ENCODE data around the gene SSH2. TPM values are rescaled to one million over a fixed set of nuclear protein-coding genes. Genes with fewer than 3 reads are reported as not detected.
A peak's percentile ranks its signal among the peaks of the same experiment; 100 is the strongest.

The SSH2 gene
- total and polyA plus RNA-seq, 9 of the 15 experiments (the other 6 are each of a cell fraction or from before 2014, with no cell fraction given), result 3.9 to 16.1 (median 10.2) TPM

GRCh38 chr17:29722411-29723198 lies 207.4 kb downstream of the SSH2 start (continued):
- TF ChIP-seq, protein P1, sequence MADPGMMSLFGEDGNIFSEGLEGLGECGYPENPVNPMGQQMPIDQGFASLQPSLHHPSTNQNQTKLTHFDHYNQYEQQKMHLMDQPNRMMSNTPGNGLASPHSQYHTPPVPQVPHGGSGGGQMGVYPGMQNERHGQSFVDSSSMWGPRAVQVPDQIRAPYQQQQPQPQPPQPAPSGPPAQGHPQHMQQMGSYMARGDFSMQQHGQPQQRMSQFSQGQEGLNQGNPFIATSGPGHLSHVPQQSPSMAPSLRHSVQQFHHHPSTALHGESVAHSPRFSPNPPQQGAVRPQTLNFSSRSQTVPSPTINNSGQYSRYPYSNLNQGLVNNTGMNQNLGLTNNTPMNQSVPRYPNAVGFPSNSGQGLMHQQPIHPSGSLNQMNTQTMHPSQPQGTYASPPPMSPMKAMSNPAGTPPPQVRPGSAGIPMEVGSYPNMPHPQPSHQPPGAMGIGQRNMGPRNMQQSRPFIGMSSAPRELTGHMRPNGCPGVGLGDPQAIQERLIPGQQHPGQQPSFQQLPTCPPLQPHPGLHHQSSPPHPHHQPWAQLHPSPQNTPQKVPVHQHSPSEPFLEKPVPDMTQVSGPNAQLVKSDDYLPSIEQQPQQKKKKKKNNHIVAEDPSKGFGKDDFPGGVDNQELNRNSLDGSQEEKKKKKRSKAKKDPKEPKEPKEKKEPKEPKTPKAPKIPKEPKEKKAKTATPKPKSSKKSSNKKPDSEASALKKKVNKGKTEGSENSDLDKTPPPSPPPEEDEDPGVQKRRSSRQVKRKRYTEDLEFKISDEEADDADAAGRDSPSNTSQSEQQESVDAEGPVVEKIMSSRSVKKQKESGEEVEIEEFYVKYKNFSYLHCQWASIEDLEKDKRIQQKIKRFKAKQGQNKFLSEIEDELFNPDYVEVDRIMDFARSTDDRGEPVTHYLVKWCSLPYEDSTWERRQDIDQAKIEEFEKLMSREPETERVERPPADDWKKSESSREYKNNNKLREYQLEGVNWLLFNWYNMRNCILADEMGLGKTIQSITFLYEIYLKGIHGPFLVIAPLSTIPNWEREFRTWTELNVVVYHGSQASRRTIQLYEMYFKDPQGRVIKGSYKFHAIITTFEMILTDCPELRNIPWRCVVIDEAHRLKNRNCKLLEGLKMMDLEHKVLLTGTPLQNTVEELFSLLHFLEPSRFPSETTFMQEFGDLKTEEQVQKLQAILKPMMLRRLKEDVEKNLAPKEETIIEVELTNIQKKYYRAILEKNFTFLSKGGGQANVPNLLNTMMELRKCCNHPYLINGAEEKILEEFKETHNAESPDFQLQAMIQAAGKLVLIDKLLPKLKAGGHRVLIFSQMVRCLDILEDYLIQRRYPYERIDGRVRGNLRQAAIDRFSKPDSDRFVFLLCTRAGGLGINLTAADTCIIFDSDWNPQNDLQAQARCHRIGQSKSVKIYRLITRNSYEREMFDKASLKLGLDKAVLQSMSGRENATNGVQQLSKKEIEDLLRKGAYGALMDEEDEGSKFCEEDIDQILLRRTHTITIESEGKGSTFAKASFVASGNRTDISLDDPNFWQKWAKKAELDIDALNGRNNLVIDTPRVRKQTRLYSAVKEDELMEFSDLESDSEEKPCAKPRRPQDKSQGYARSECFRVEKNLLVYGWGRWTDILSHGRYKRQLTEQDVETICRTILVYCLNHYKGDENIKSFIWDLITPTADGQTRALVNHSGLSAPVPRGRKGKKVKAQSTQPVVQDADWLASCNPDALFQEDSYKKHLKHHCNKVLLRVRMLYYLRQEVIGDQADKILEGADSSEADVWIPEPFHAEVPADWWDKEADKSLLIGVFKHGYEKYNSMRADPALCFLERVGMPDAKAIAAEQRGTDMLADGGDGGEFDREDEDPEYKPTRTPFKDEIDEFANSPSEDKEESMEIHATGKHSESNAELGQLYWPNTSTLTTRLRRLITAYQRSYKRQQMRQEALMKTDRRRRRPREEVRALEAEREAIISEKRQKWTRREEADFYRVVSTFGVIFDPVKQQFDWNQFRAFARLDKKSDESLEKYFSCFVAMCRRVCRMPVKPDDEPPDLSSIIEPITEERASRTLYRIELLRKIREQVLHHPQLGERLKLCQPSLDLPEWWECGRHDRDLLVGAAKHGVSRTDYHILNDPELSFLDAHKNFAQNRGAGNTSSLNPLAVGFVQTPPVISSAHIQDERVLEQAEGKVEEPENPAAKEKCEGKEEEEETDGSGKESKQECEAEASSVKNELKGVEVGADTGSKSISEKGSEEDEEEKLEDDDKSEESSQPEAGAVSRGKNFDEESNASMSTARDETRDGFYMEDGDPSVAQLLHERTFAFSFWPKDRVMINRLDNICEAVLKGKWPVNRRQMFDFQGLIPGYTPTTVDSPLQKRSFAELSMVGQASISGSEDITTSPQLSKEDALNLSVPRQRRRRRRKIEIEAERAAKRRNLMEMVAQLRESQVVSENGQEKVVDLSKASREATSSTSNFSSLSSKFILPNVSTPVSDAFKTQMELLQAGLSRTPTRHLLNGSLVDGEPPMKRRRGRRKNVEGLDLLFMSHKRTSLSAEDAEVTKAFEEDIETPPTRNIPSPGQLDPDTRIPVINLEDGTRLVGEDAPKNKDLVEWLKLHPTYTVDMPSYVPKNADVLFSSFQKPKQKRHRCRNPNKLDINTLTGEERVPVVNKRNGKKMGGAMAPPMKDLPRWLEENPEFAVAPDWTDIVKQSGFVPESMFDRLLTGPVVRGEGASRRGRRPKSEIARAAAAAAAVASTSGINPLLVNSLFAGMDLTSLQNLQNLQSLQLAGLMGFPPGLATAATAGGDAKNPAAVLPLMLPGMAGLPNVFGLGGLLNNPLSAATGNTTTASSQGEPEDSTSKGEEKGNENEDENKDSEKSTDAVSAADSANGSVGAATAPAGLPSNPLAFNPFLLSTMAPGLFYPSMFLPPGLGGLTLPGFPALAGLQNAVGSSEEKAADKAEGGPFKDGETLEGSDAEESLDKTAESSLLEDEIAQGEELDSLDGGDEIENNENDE (IDR thresholded peaks at IDR 0.05; ENCODE audit: low read depth, low read length), result no peak
- TF ChIP-seq, protein P2, sequence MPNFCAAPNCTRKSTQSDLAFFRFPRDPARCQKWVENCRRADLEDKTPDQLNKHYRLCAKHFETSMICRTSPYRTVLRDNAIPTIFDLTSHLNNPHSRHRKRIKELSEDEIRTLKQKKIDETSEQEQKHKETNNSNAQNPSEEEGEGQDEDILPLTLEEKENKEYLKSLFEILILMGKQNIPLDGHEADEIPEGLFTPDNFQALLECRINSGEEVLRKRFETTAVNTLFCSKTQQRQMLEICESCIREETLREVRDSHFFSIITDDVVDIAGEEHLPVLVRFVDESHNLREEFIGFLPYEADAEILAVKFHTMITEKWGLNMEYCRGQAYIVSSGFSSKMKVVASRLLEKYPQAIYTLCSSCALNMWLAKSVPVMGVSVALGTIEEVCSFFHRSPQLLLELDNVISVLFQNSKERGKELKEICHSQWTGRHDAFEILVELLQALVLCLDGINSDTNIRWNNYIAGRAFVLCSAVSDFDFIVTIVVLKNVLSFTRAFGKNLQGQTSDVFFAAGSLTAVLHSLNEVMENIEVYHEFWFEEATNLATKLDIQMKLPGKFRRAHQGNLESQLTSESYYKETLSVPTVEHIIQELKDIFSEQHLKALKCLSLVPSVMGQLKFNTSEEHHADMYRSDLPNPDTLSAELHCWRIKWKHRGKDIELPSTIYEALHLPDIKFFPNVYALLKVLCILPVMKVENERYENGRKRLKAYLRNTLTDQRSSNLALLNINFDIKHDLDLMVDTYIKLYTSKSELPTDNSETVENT (CRISPR knock-in tag; IDR thresholded peaks at IDR 0.05), result no peak
- peak; percentile 87 for TF ChIP-seq SMARCA4 (IDR thresholded peaks at IDR 0.05)
- no peak for TF ChIP-seq POLR2AphosphoS2 (IDR thresholded peaks at IDR 0.05; ENCODE audit: low read length)
- TF ChIP-seq ZNF707 (CRISPR knock-in tag; conservative IDR thresholded peaks at IDR 0.05), result no peak
- TF ChIP-seq ZNF699 (CRISPR knock-in tag; IDR thresholded peaks at IDR 0.05; ENCODE audit: insufficient replicate concordance), result no peak
- peak; percentile 54; the same call in 1 of the 2 replicates for TF ChIP-seq TEAD4 (IDR thresholded peaks at IDR 0.05; ENCODE audit: low read length)
- TF ChIP-seq TEAD4 (CRISPR knock-in tag; IDR thresholded peaks at IDR 0.05; ENCODE audit: borderline replicate concordance), result no peak
- TF ChIP-seq NR2C2 (CRISPR knock-in tag; IDR thresholded peaks at IDR 0.05), result no peak
- peak; percentile 63 for TF ChIP-seq NR2C2 (tag; IDR thresholded peaks at IDR 0.05)
- peak; percentile 97 for TF ChIP-seq SOX6 (IDR thresholded peaks at IDR 0.05)
- TF ChIP-seq POU5F1 (IDR thresholded peaks at IDR 0.05; ENCODE audit: borderline replicate concordance, low read depth, low read length, partially characterized antibody), result no peak
- TF ChIP-seq SREBF2 (CRISPR knock-in tag; IDR thresholded peaks at IDR 0.05), result no peak
- no peak for TF ChIP-seq MYBL2 (IDR thresholded peaks at IDR 0.05; ENCODE audit: low read depth)
- TF ChIP-seq MYBL2 (CRISPR knock-in tag; IDR thresholded peaks at IDR 0.05; ENCODE audit: borderline replicate concordance), result no peak
